K562 (cell line): ENCODE measurements around the gene NRXN3.

Experiments used
- CEBPB ChIP-seq: fragments of 450-650 bp; IDR thresholded peaks from 2 replicates; pipeline ENCODE4 v1.6.1; 2016; ENCODE audit warnings: missing genetic modification characterization, missing compliant biosample characterization
- EGR1 ChIP-seq: fragments of 450-650 bp; conservative IDR thresholded peaks from 2 replicates; pipeline ENCODE4 v1.6.1; 2017; ENCODE audit warnings: mild to moderate bottlenecking
- POLR2A ChIP-seq: fragments of 450-650 bp; conservative IDR thresholded peaks from 2 replicates; pipeline ENCODE4 v1.6.1; 2016
- YY1 ChIP-seq, 3 experiments: IDR thresholded peaks; 2 replicates each; pipeline ENCODE4 v1.6.1; 2011; ENCODE audit warnings: low read length in 2 of 3, mild to moderate bottlenecking in 2 of 3, moderate library complexity in 2 of 3, borderline replicate concordance in 1 of 3, control low read depth in 1 of 3, low read depth in 1 of 3; ENCODE audit not compliant: insufficient read depth in 3 of 3, insufficient replicate concordance in 2 of 3, control insufficient read depth in 1 of 3, insufficient read length in 1 of 3; ENCODE audit errors: extremely low read depth in 1 of 3
- TF ChIP-seq, protein P1 (sequence below), 3 experiments: IDR thresholded peaks in 2 of 3; conservative IDR thresholded peaks in 1 of 3; 2 replicates each; pipeline ENCODE4 v1.5.1; 2011 to 2012; ENCODE audit warnings: low read length in 3 of 3, mild to moderate bottlenecking in 3 of 3, control low read depth in 2 of 3, improper control_type of control experiment in 1 of 3, inconsistent platforms in 1 of 3, low read depth in 1 of 3, mixed read lengths in 1 of 3, moderate library complexity in 1 of 3; ENCODE audit not compliant: insufficient read depth in 2 of 3
- TF ChIP-seq, protein P2 (sequence below): sonication (generic); formaldehyde crosslinking; IDR thresholded peaks from 2 replicates; pipeline ENCODE4 v1.8.0; 2022; ENCODE audit warnings: mild to moderate bottlenecking, low read depth, missing genetic modification reagents

DNA sequence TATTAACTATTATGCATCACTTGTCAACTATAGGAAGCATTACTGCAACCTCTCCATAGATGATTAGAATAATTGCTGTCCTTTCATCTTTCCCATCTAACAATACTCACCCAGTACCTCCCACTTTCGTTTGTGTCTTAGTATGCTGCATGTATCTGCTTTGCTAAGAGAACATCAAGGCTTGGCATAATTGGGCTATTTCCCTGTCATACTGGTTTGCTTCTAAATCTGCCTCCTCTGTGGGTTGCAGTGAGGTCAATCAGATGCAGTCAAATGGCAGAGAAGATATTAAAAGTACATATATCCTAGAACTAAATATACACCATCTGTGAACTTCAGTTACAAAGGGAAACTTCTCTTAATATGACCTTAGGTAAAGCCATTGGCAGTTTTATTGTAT lies 1330.3 kb downstream of the NRXN3 start:
- TF ChIP-seq, protein P1, sequence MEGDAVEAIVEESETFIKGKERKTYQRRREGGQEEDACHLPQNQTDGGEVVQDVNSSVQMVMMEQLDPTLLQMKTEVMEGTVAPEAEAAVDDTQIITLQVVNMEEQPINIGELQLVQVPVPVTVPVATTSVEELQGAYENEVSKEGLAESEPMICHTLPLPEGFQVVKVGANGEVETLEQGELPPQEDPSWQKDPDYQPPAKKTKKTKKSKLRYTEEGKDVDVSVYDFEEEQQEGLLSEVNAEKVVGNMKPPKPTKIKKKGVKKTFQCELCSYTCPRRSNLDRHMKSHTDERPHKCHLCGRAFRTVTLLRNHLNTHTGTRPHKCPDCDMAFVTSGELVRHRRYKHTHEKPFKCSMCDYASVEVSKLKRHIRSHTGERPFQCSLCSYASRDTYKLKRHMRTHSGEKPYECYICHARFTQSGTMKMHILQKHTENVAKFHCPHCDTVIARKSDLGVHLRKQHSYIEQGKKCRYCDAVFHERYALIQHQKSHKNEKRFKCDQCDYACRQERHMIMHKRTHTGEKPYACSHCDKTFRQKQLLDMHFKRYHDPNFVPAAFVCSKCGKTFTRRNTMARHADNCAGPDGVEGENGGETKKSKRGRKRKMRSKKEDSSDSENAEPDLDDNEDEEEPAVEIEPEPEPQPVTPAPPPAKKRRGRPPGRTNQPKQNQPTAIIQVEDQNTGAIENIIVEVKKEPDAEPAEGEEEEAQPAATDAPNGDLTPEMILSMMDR (IDR thresholded peaks at IDR 0.05 in 2 of 3, conservative IDR thresholded peaks at IDR 0.05 in 1 of 3; ENCODE audit: insufficient read depth in 2 of 3, low read depth in 1 of 3, low read length in 3 of 3) = no peak
- no peak for TF ChIP-seq YY1 (IDR thresholded peaks at IDR 0.05; ENCODE audit: borderline replicate concordance in 1 of 3, control insufficient read depth in 1 of 3, extremely low read depth in 1 of 3, insufficient read depth in 3 of 3, insufficient read length in 1 of 3, insufficient replicate concordance in 2 of 3, low read depth in 1 of 3, low read length in 2 of 3)
- TF ChIP-seq, protein P2, sequence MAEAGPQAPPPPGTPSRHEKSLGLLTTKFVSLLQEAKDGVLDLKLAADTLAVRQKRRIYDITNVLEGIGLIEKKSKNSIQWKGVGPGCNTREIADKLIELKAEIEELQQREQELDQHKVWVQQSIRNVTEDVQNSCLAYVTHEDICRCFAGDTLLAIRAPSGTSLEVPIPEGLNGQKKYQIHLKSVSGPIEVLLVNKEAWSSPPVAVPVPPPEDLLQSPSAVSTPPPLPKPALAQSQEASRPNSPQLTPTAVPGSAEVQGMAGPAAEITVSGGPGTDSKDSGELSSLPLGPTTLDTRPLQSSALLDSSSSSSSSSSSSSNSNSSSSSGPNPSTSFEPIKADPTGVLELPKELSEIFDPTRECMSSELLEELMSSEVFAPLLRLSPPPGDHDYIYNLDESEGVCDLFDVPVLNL (CRISPR knock-in tag) = no peak
- TF ChIP-seq POLR2A = no peak
- no peak for TF ChIP-seq EGR1
- no peak for TF ChIP-seq CEBPB (tag)
